Left ventricle myocardium inferior (tissue), 1 donor: ENCODE measurements around the gene FOCAD. TPM values are rescaled to one million over a fixed set of nuclear protein-coding genes. Genes with fewer than 3 reads are reported as not detected.

Source experiments
- DNase-seq: peaks from one replicate; pipeline ENCODE4 v3.0.0-alpha.2; 2020
- H3K27ac ChIP-seq: fragments of 200-600 bp; replicated peaks from 2 replicates; pipeline ENCODE4 v1.8.0; 2021
- H3K27me3 ChIP-seq: fragments of 200-600 bp; 2 replicates; pipeline ENCODE4 v1.8.0; 2021; ENCODE audit warnings: low read depth
- H3K36me3 ChIP-seq: fragments of 200-600 bp; 2 replicates; pipeline ENCODE4 v1.8.0; 2021
- H3K4me1 ChIP-seq: fragments of 200-600 bp; 2 replicates; pipeline ENCODE4 v1.8.0; 2021
- H3K4me3 ChIP-seq: fragments of 200-600 bp; 2 replicates; pipeline ENCODE4 v1.8.0; 2021; ENCODE audit warnings: mild to moderate bottlenecking, moderate library complexity
- H3K9me3 ChIP-seq: fragments of 200-600 bp; replicated peaks from 2 replicates; pipeline ENCODE4 v1.8.0; 2021
- intact Hi-C: fragments of 100-400 bp; cut with micrococcal nuclease; formaldehyde crosslinking; loops from one replicate; pipeline ENCODE4 v1.11.0; 2022
- total RNA-seq: library from RNA; stranded (reverse); fragmentation: NEBNext Ultra II Directional; extraction: Animal tissue kit (Norgen Biotek cat#: 25700); gene quantifications from one replicate; pipeline ENCODE4 v1.2.1, GENCODE V29; 2021
- TF ChIP-seq, protein P1 (sequence below): fragments of 200-600 bp; IDR thresholded peaks from 2 replicates; pipeline ENCODE4 v1.8.0; 2021; ENCODE audit warnings: antibody characterized with exemption, mild to moderate bottlenecking, borderline replicate concordance
- donor health status: DM: no; HTN: yes; CAD: no; lungs with severe emphysema.

The FOCAD gene
- total RNA-seq, 1 donor from 2014 or later: 29.0 TPM

DNA sequence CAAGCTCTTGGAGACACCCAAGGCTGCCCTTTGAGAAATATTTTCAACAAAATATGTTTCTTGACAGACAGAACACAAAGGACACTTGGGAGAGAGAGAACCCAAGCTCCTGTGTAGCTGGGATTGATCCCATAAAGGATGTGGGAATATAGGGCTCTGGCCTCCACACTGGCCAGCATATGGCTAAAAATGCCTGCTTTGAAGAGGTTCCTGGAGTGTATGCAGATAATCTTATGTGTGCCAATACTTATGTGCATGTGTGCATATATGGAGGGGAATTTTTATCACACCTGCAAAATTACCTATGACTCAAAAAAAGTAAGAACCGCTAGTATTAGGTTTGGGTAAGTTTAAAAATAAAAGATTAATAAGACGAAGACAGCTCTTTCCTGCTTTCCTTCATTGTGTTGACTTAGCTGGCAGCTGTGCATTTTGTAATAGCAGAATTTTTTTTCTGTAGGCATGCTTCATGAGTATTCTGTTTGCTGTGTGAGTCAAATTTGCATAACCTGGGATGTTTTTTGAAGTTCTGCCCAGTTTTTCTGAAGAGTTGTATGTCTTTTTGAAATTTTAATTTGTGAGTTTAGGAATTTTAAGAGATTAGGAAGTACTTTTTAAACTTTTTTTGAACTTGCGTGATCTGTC lies 304.7 kb downstream of the FOCAD start:
- H3K27ac ChIP-seq: no peak overlapping the region
- no peak overlapping the region for H3K4me3 ChIP-seq
- DNase-seq: no peak
- intact Hi-C loops: no loop called here
- TF ChIP-seq, protein P1, sequence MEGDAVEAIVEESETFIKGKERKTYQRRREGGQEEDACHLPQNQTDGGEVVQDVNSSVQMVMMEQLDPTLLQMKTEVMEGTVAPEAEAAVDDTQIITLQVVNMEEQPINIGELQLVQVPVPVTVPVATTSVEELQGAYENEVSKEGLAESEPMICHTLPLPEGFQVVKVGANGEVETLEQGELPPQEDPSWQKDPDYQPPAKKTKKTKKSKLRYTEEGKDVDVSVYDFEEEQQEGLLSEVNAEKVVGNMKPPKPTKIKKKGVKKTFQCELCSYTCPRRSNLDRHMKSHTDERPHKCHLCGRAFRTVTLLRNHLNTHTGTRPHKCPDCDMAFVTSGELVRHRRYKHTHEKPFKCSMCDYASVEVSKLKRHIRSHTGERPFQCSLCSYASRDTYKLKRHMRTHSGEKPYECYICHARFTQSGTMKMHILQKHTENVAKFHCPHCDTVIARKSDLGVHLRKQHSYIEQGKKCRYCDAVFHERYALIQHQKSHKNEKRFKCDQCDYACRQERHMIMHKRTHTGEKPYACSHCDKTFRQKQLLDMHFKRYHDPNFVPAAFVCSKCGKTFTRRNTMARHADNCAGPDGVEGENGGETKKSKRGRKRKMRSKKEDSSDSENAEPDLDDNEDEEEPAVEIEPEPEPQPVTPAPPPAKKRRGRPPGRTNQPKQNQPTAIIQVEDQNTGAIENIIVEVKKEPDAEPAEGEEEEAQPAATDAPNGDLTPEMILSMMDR: no peak
- no peaks in the 10 kb centered on the region for H3K4me1 ChIP-seq
- H3K9me3 ChIP-seq: no peaks in the 10 kb centered on the region
- peaks cover 64% of the 10 kb centered on the region for H3K36me3 ChIP-seq
- H3K27me3 ChIP-seq: no peaks in the 10 kb centered on the region

DNA sequence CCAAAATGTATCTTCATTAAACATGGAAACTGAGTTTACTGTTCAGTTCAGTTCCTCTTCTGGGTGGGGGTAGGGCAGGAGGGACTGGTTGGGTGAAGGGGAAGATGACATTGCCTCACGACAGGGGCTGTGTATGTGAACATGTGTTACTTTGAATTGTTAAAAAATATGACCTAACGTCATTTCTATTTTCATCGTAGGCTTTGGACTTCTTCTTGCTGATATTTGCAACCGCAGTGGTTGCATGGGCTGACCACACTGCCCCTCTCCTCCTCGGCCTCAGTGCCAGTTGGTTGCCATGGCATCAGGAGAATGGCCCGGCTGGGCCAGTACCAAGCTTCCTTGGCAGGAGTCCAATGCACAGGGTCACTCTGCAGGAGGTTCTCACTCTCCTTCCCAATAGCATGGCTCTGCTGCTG lies 305.9 kb downstream of the FOCAD start:
- intact Hi-C loops: no loop called here
- DNase-seq: peak; percentile 41
- H3K27ac ChIP-seq: no peak overlapping the region
- H3K4me3 ChIP-seq: no peak overlapping the region
- no peaks in the 10 kb centered on the region for H3K4me1 ChIP-seq
- TF ChIP-seq, protein P1: no peak
- H3K27me3 ChIP-seq: no peaks in the 10 kb centered on the region
- no peaks in the 10 kb centered on the region for H3K9me3 ChIP-seq
- peaks cover 71% of the 10 kb centered on the region for H3K36me3 ChIP-seq

DNA sequence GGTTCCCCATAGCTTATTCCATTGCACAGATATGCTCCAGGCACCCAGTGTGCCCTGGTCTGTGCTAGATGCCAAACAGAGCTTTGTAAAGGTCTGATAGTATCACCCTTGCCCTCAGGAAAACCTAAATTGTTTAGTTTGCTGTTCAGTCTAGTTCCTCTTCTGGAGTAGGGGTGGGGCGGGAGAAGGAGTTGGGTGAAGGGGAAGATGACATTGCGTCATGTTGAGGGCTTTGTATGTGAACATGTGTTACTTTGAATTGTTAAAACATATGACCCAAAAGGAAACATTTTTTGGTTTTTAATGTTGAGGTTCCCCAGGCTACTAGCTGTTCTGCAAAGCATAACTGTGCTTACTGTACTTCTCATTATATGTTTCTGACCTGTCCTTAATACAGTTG lies 306.8 kb downstream of the FOCAD start:
- Histone ChIP-seq H3K4me3 (no peak overlapping the region), H3K36me3 (peaks cover 77% of the 10 kb centered on the region), H3K9me3 (no peaks in the 10 kb centered on the region), H3K27ac (no peak overlapping the region), H3K4me1 (no peaks in the 10 kb centered on the region), H3K27me3 (no peaks in the 10 kb centered on the region)
- no peak for DNase-seq
- intact Hi-C loops: no loop called here
- TF ChIP-seq, protein P1: no peak

DNA sequence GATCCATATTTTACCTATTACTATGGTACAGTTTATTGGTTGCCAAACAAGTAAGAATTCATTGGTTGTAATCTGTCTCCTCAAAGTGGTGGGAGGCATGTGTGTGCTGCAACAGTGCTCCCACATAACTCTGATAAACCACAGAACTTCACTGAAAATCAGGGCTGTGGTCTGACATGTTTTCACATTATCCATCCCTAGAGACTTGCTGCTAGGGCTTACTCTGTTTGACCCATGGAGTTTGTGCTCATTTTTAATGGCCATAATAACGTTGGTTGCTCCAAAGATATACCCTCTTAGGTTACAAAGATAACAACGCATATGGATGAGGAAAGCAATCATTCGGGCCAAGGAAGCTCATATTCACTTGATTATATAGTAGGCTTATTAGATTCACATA lies 310.4 kb downstream of the FOCAD start:
- intact Hi-C loops: no loop called here
- Histone ChIP-seq H3K27me3 (no peaks in the 10 kb centered on the region), H3K36me3 (peaks cover 69% of the 10 kb centered on the region)

DNA sequence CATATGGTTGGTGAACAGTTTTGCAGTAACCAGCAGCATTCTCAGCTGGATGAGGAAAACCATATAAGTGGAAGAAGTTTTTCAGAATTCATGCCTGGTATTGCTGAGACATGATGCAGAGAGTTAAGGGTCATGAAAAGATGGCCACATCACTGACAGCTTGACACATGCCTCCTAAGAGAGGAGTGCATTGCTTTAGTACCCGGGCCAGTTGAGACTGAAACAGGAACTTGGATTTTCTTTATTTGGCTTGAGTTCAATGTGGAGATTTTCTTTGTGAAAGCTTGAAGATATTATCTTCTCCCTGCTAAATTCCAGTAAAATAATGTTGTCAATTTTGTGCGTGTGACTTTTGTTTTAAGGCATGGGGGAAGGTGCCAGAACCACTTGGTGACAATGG lies 311.6 kb downstream of the FOCAD start:
- DNase-seq: no peak
- intact Hi-C loops: no loop called here
- TF ChIP-seq, protein P1: no peak
- Histone ChIP-seq H3K4me1 (no peaks in the 10 kb centered on the region), H3K4me3 (no peak overlapping the region), H3K27me3 (no peaks in the 10 kb centered on the region), H3K36me3 (peaks cover 67% of the 10 kb centered on the region), H3K27ac (no peak overlapping the region), H3K9me3 (peaks cover 6% of the 10 kb centered on the region)

More for the DNA sequence above, 310.4 kb downstream of the FOCAD start:
- TF ChIP-seq, protein P1: no peak
- H3K27ac ChIP-seq: no peak overlapping the region
- H3K4me3 ChIP-seq: no peak overlapping the region
- H3K9me3 ChIP-seq: no peaks in the 10 kb centered on the region
- no peaks in the 10 kb centered on the region for H3K4me1 ChIP-seq
- DNase-seq: no peak
